Measurements from ENCODE around the gene ETV1. TPM values are rescaled to one million over a fixed set of nuclear protein-coding genes. Genes with fewer than 3 reads are reported as not detected.

Gene ETV1
- total RNA-seq, 1 experiment from 2014 or later: 68.5 TPM

- TF ChIP-seq CTCF (conservative IDR thresholded peaks at IDR 0.05): no peak
- no CpG with 5 or more reads among the region's 4 CpGs for WGBS (ENCODE audit: extremely low coverage, insufficient read length, low lambda C conversion rate)
- no peak overlapping the region for H3K56ac ChIP-seq (ENCODE audit: insufficient read length, low read depth, low read length)
Measured at GRCh38 chr7:13894954-13895353, 94.5 kb downstream of the ETV1 start.

More at GRCh38 chr7:13894954-13895353, 94.5 kb downstream of the ETV1 start:
- Histone ChIP-seq H3K27me3 (ENCODE audit: insufficient read depth, low read length) (no peaks in the 10 kb centered on the region), H3K79me1 (ENCODE audit: insufficient read depth, low read depth, low read length, poor library complexity, severe bottlenecking) (no peaks in the 10 kb centered on the region), H3K4me1 (ENCODE audit: insufficient read depth, low read length) (no peaks in the 10 kb centered on the region), H2BK12ac (ENCODE audit: insufficient read length, low read depth, low read length) (no peak overlapping the region), H2BK15ac (ENCODE audit: low read depth, low read length) (no peak overlapping the region), H3K4me2 (ENCODE audit: insufficient read depth, insufficient read length, low read length) (no peak overlapping the region), H3K79me2 (ENCODE audit: insufficient read depth, low read length) (no peaks in the 10 kb centered on the region), H3K18ac (ENCODE audit: insufficient read length, low read depth, low read length) (no peak overlapping the region), H2BK5ac (ENCODE audit: insufficient read length, low read length) (no peak overlapping the region), H3K4ac (ENCODE audit: low read depth, low read length) (no peak overlapping the region), H3K27ac (ENCODE audit: insufficient read length, low read depth, low read length) (no peak overlapping the region), H3T11ph (ENCODE audit: low read length) (no peak overlapping the region), H2BK20ac (ENCODE audit: low read depth, low read length, poor library complexity, severe bottlenecking) (no peak overlapping the region), H3K23me2 (ENCODE audit: insufficient read length, low read depth, low read length, poor library complexity, severe bottlenecking) (no peaks in the 10 kb centered on the region), H2AK5ac (ENCODE audit: insufficient read length, low read length) (no peak overlapping the region), H4K91ac (ENCODE audit: insufficient read length, low read depth, low read length) (no peak overlapping the region), H3K14ac (ENCODE audit: insufficient read depth, low read length) (no peak overlapping the region), H4K5ac (ENCODE audit: insufficient read length, low read depth, low read length) (no peak overlapping the region), H4K20me1 (ENCODE audit: control insufficient read depth, insufficient read depth, insufficient read length) (no peaks in the 10 kb centered on the region), H4K8ac (replicated peaks; ENCODE audit: insufficient read length, low read depth, low read length) (no peak overlapping the region), H3K9ac (ENCODE audit: extremely low read depth, insufficient read length, low read length) (no peak overlapping the region), H2AFZ (ENCODE audit: low read length) (no peak overlapping the region), H3K23ac (ENCODE audit: insufficient read length, low read depth, low read length) (no peak overlapping the region), H3K9me3 (ENCODE audit: control insufficient read depth, low read depth, low read length) (no peaks in the 10 kb centered on the region), H2BK120ac (ENCODE audit: low read depth, low read length, poor library complexity, severe bottlenecking) (no peak overlapping the region)
- DNase-seq: no peak
- H3K27me3 Mint-ChIP-seq (ENCODE audit: low read depth): no peaks in the 10 kb centered on the region
- H3K9me3 Mint-ChIP-seq: no peaks in the 10 kb centered on the region
- no peak overlapping the region for H3K4me3 Mint-ChIP-seq
- H3K36me3 Mint-ChIP-seq (ENCODE audit: insufficient read depth in 1 of 3, low read depth in 3 of 3): peaks cover 23 to 36% (median 28%) of the 10 kb centered on the region in 3 experiments
- no peak overlapping the region for H3K27ac Mint-ChIP-seq
- peaks cover 3 to 8% of the 10 kb centered on the region in 2 experiments for H3K4me1 Mint-ChIP-seq
